Chondrocyte (in vitro differentiated cells): ENCODE results near the gene SEC24D. TPM values are rescaled to one million over a fixed set of nuclear protein-coding genes. Genes with fewer than 3 reads are reported as not detected.

Source experiments
- DNase-seq: peaks from one replicate; pipeline ENCODE4 v3.0.0; 2021; ENCODE audit warnings: mixed read lengths, low spot score
- H3K27ac Mint-ChIP-seq: one replicate; pipeline ENCODE4 v1.8.0; 2021; ENCODE audit warnings: mild to moderate bottlenecking, moderate library complexity, mixed read lengths; ENCODE audit not compliant: unreplicated experiment
- H3K27me3 Mint-ChIP-seq: 2 replicates; pipeline ENCODE4 v1.8.0; 2021; ENCODE audit warnings: low read depth, mixed read lengths
- H3K36me3 Mint-ChIP-seq: 2 replicates; pipeline ENCODE4 v1.8.0; 2021; ENCODE audit warnings: low read depth, mixed read lengths
- H3K4me1 Mint-ChIP-seq: 2 replicates; pipeline ENCODE4 v1.8.0; 2021; ENCODE audit warnings: low read depth, mild to moderate bottlenecking, mixed read lengths
- H3K4me3 Mint-ChIP-seq: one replicate; pipeline ENCODE4 v1.8.0; 2021; ENCODE audit warnings: mild to moderate bottlenecking, moderate library complexity, mixed read lengths; ENCODE audit not compliant: unreplicated experiment
- H3K9me3 Mint-ChIP-seq: 2 replicates; pipeline ENCODE4 v1.8.0; 2021; ENCODE audit warnings: low read depth, mixed read lengths
- CTCF ChIP-seq: fragments of 200-600 bp; sonication (generic); IDR thresholded peaks from 2 replicates; pipeline ENCODE4 v1.5.0; 2021; ENCODE audit warnings: antibody characterized with exemption, mild to moderate bottlenecking, moderate library complexity
- total RNA-seq: library from RNA; stranded (reverse); gene quantifications from 3 replicates; pipeline ENCODE4 v1.2.1, GENCODE V29; 2021

Gene SEC24D
- total RNA-seq, 1 donor from 2014 or later: 204 TPM

GRCh38 chr4:118765399-118765798 is 70.5 kb downstream of the SEC24D start:
- Mint-ChIP-seq H3K4me1 (peaks cover 81% of the 10 kb centered on the region), H3K27me3 (no peaks in the 10 kb centered on the region), H3K9me3 (no peaks in the 10 kb centered on the region), H3K36me3 (peaks cover 35% of the 10 kb centered on the region), H3K4me3 (no peak overlapping the region), H3K27ac (peak overlapping the region; percentile 75)
- no peak for DNase-seq
- no peak for TF ChIP-seq CTCF

DNA sequence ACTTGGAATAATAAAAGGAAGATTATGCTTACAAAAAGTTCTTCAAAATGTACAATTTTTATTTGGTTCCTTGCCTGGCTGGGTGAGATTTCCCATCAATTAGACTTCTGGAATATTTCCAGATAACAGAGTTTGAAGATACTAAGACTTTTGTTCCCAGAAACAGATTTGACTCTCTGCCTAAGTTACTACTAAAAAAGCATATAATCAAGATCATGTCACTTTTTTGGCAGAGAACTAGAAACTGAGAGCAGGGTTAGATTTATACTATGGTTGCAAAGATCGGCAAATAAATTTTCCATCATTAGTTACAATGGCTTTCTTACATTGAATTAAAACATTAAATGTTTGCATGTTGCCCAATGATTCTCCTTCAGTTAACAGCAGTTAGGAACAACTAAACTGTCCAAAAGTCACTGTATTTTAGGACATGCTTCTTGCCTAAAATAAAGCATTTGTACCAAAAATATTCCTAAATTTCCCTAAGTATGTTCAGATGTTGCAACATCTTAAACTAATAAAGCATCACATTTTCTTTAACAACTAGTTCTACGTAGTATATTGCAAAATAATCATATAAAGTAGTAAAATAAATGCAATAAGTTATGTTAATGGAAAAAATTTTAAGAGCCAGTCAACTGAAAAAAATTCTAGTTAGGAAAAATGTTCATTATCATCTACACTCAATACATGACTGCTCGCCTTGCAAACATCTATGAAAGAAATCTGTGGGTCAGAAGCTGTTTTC is 73.0 kb downstream of the SEC24D start:
- TF ChIP-seq CTCF: no peak
- Mint-ChIP-seq H3K27ac (peak overlapping the region; percentile 66), H3K9me3 (no peaks in the 10 kb centered on the region), H3K27me3 (no peaks in the 10 kb centered on the region), H3K4me1 (peaks cover 85% of the 10 kb centered on the region), H3K4me3 (no peak overlapping the region), H3K36me3 (peaks cover 43% of the 10 kb centered on the region)
- DNase-seq: no peak

DNA sequence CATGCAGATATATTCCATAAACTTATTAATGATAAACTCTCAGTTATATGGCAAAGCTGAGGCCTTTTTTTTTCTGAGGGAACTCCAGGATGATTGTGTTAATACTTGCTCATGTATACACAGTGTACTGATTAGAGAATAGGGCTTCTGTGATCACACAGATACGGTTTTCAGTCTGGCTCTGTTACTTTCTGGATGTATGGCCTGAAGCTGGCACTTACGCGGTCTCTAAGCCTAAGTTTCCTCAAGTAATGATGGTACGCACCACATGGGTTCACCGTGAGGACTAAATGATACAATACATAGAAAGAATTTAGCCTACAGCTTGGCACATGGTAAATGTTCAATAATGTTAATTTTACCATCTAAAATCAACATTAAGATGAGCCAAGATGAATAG is 73.8 kb downstream of the SEC24D start:
- Mint-ChIP-seq H3K4me3 (no peak overlapping the region), H3K36me3 (peaks cover 40% of the 10 kb centered on the region), H3K27me3 (no peaks in the 10 kb centered on the region), H3K27ac (peak overlapping the region; percentile 75), H3K4me1 (peaks cover 92% of the 10 kb centered on the region), H3K9me3 (no peaks in the 10 kb centered on the region)
- TF ChIP-seq CTCF: no peak
- no peak for DNase-seq

DNA sequence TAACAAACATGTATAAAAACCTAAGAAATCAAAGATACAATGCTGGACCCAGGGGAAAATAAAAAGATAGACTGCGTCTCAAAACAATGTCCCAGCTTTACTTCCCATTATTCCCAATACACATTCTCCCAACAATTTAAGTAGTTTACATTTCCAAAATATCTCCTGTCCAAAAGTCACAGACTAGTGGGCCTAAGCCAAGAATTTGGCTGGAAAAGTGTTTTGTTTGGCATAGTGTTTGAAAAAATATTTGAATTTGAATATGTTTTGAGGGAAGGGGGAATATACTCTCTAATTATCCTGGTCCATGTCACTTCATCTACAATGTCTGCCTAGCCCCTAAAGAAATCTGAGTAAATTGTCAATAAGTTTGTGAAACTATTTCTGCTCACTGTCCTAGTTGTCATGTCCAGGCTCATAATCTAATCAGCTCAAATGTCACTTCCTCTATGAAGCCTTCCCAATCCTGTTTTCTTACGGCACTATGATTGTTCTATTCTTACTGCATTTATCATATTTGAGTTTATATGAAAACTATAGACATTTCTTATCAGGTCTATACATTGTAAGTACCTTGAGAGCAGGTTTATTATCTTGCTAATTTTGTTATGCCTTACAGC is 74.4 kb downstream of the SEC24D start:
- H3K9me3 Mint-ChIP-seq: no peaks in the 10 kb centered on the region
- H3K27ac Mint-ChIP-seq: peak overlapping the region; percentile 75
- H3K4me1 Mint-ChIP-seq: peaks cover 91% of the 10 kb centered on the region
- DNase-seq: no peak
- no peak overlapping the region for H3K4me3 Mint-ChIP-seq
- peaks cover 35% of the 10 kb centered on the region for H3K36me3 Mint-ChIP-seq
- H3K27me3 Mint-ChIP-seq: no peaks in the 10 kb centered on the region
- no peak for TF ChIP-seq CTCF

GRCh38 chr4:118760493-118760892 is 75.4 kb downstream of the SEC24D start:
- Mint-ChIP-seq H3K4me3 (no peak overlapping the region), H3K27ac (no peak overlapping the region), H3K9me3 (no peaks in the 10 kb centered on the region), H3K4me1 (peaks cover 90% of the 10 kb centered on the region), H3K27me3 (no peaks in the 10 kb centered on the region), H3K36me3 (peaks cover 41% of the 10 kb centered on the region)
- no peak for DNase-seq
- no peak for TF ChIP-seq CTCF
